ENCODE measurements around the gene TMEM131.

GRCh38 chr2:97770445-97770844 lies 225.3 kb downstream of the TMEM131 start:
- TF ChIP-seq EZH2 (IDR thresholded peaks at IDR 0.05; ENCODE audit: borderline replicate concordance, low read depth, low read length, severe bottlenecking), result no peak
- TF ChIP-seq CTCF (IDR thresholded peaks at IDR 0.05; ENCODE audit: borderline replicate concordance, extremely low read depth, low read length, poor library complexity, severe bottlenecking), result no peak

Measured in DND-41 (cell line).